HepG2 (cell line): ENCODE results near the gene PCBP1. TPM values are rescaled to one million over a fixed set of nuclear protein-coding genes. Genes with fewer than 3 reads are reported as not detected.

Source experiments
- ATF4 ChIP-seq, 2 experiments: fragments of 450-650 bp in 1 of 2; sonication (generic) in 1 of 2; formaldehyde crosslinking; IDR thresholded peaks; 2 replicates each; pipeline versions ENCODE4 v1.5.0 to v1.8.0; 2020 to 2022; ENCODE audit warnings: mild to moderate bottlenecking in 1 of 2, missing genetic modification reagents in 1 of 2
- EHMT2 ChIP-seq: fragments of 200-600 bp; sonication (generic); IDR thresholded peaks from 2 replicates; pipeline ENCODE4 v1.7.0; 2017; ENCODE audit warnings: antibody characterized with exemption, low read depth, low read length, borderline replicate concordance
- NR0B2 ChIP-seq: sonication (generic); formaldehyde crosslinking; IDR thresholded peaks from 2 replicates; pipeline ENCODE4 v1.4.0; 2020; ENCODE audit warnings: mild to moderate bottlenecking, missing genetic modification reagents
- SOX13 ChIP-seq, 3 experiments: fragments of 450-650 bp in 1 of 3; sonication (generic) in 1 of 3; formaldehyde crosslinking in 1 of 3; IDR thresholded peaks in 2 of 3; conservative IDR thresholded peaks in 1 of 3; 2 replicates each; pipeline versions ENCODE4 v1.5.0 to v1.6.1; 2016 to 2020; ENCODE audit warnings: antibody characterized with exemption in 1 of 3, mild to moderate bottlenecking in 1 of 3, missing compliant biosample characterization in 1 of 3, missing genetic modification reagents in 1 of 3, moderate library complexity in 1 of 3
- TGIF2 ChIP-seq: IDR thresholded peaks from 2 replicates; pipeline ENCODE4 v1.6.1; 2016; ENCODE audit warnings: control low read depth, missing compliant biosample characterization
- ZHX2 ChIP-seq, 2 experiments: sonication (generic) in 1 of 2; formaldehyde crosslinking in 1 of 2; IDR thresholded peaks; 2 replicates each; pipeline versions ENCODE4 v1.6.1 to v1.9.0; 2014 to 2022; ENCODE audit warnings: antibody characterized with exemption in 1 of 2, borderline replicate concordance in 1 of 2, inconsistent platforms in 1 of 2, low read depth in 1 of 2, missing genetic modification reagents in 1 of 2
- ZNF749 ChIP-seq: sonication (generic); formaldehyde crosslinking; IDR thresholded peaks from 2 replicates; pipeline ENCODE4 v1.8.0; 2022; ENCODE audit warnings: mild to moderate bottlenecking, missing genetic modification reagents, moderate library complexity, borderline replicate concordance
- polyA plus RNA-seq, 8 experiments: library from polyadenylated mRNA; depleted of rRNA in 3 of 8; stranded (reverse) in 7 of 8; unstranded in 1 of 8; fragments of >200 nt; fragmentation: Illumina TruSeq in 4 of 8; extraction: Trizol in 4 of 8; gene quantifications; 2 replicates each; pipeline versions ENCODE4 v1.2.1 to v1.2.3, GENCODE V29; 2011 to 2016; ENCODE audit warnings: low read depth in 4 of 8, missing spikeins in 1 of 8, mixed read lengths in 1 of 8; ENCODE audit not compliant: insufficient read depth in 1 of 8
- total RNA-seq, 5 experiments: library from RNA; depleted of rRNA; stranded (reverse); fragments of >200 nt; fragmentation: Illumina TruSeq; extraction: Trizol; gene quantifications; 2 replicates each; pipeline ENCODE4 v1.2.3, GENCODE V29; 2016; ENCODE audit warnings: low read depth in 1 of 5
- TF ChIP-seq, protein P1 (sequence below): conservative IDR thresholded peaks from 2 replicates; pipeline ENCODE4 v1.6.1; 2018; ENCODE audit warnings: missing genetic modification reagents
- TF ChIP-seq, protein P2 (sequence below): sonication (generic); formaldehyde crosslinking; IDR thresholded peaks from 2 replicates; pipeline ENCODE4 v1.4.0; 2020; ENCODE audit warnings: mild to moderate bottlenecking, missing genetic modification reagents
- TF ChIP-seq, protein P3 (sequence below): IDR thresholded peaks from 2 replicates; pipeline ENCODE4 v1.6.1; 2012; ENCODE audit warnings: low read depth, low read length, improper control_type of control experiment

The PCBP1 gene
- total and polyA plus RNA-seq, 2 of the 13 experiments (the other 11 are each of a cell fraction or from before 2014, with no cell fraction given) = 32.0 to 137 TPM

DNA sequence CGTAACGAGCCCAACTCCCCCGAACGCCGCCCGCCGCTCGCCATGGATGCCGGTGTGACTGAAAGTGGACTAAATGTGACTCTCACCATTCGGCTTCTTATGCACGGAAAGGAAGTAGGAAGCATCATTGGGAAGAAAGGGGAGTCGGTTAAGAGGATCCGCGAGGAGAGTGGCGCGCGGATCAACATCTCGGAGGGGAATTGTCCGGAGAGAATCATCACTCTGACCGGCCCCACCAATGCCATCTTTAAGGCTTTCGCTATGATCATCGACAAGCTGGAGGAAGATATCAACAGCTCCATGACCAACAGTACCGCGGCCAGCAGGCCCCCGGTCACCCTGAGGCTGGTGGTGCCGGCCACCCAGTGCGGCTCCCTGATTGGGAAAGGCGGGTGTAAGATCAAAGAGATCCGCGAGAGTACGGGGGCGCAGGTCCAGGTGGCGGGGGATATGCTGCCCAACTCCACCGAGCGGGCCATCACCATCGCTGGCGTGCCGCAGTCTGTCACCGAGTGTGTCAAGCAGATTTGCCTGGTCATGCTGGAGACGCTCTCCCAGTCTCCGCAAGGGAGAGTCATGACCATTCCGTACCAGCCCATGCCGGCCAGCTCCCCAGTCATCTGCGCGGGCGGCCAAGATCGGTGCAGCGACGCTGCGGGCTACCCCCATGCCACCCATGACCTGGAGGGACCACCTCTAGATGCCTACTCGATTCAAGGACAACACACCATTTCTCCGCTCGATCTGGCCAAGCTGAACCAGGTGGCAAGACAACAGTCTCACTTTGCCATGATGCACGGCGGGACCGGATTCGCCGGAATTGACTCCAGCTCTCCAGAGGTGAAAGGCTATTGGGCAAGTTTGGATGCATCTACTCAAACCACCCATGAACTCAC lies 673 bp downstream of the PCBP1 start (continued):
- TF ChIP-seq, protein P1, sequence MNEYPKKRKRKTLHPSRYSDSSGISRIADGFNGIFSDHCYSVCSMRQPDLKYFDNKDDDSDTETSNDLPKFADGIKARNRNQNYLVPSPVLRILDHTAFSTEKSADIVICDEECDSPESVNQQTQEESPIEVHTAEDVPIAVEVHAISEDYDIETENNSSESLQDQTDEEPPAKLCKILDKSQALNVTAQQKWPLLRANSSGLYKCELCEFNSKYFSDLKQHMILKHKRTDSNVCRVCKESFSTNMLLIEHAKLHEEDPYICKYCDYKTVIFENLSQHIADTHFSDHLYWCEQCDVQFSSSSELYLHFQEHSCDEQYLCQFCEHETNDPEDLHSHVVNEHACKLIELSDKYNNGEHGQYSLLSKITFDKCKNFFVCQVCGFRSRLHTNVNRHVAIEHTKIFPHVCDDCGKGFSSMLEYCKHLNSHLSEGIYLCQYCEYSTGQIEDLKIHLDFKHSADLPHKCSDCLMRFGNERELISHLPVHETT (CRISPR knock-in tag) = no peak; the same call in 1 of the 2 replicates
- peak; percentile 84 for TF ChIP-seq NR0B2 (CRISPR knock-in tag)
- no peak for TF ChIP-seq ZNF749
- TF ChIP-seq, protein P2, sequence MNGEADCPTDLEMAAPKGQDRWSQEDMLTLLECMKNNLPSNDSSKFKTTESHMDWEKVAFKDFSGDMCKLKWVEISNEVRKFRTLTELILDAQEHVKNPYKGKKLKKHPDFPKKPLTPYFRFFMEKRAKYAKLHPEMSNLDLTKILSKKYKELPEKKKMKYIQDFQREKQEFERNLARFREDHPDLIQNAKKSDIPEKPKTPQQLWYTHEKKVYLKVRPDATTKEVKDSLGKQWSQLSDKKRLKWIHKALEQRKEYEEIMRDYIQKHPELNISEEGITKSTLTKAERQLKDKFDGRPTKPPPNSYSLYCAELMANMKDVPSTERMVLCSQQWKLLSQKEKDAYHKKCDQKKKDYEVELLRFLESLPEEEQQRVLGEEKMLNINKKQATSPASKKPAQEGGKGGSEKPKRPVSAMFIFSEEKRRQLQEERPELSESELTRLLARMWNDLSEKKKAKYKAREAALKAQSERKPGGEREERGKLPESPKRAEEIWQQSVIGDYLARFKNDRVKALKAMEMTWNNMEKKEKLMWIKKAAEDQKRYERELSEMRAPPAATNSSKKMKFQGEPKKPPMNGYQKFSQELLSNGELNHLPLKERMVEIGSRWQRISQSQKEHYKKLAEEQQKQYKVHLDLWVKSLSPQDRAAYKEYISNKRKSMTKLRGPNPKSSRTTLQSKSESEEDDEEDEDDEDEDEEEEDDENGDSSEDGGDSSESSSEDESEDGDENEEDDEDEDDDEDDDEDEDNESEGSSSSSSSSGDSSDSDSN = peak; percentile 91
- TF ChIP-seq, protein P3, sequence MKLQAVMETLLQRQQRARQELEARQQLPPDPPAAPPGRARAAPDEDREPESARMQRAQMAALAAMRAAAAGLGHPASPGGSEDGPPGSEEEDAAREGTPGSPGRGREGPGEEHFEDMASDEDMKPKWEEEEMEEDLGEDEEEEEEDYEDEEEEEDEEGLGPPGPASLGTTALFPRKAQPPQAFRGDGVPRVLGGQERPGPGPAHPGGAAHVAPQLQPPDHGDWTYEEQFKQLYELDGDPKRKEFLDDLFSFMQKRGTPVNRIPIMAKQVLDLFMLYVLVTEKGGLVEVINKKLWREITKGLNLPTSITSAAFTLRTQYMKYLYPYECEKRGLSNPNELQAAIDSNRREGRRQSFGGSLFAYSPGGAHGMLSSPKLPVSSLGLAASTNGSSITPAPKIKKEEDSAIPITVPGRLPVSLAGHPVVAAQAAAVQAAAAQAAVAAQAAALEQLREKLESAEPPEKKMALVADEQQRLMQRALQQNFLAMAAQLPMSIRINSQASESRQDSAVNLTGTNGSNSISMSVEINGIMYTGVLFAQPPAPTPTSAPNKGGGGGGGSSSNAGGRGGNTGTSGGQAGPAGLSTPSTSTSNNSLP = no peak
- TF ChIP-seq SOX13 (IDR thresholded peaks at IDR 0.05) = no peak
- TF ChIP-seq SOX13 (CRISPR knock-in tag; conservative IDR thresholded peaks at IDR 0.05 in 1 of 2, IDR thresholded peaks at IDR 0.05 in 1 of 2) = no peak
- no peak for TF ChIP-seq ATF4 (CRISPR knock-in tag; IDR thresholded peaks at IDR 0.05)
- no peak for TF ChIP-seq ZHX2 (IDR thresholded peaks at IDR 0.05; ENCODE audit: low read depth)
- no peak for TF ChIP-seq ZHX2 (CRISPR knock-in tag; IDR thresholded peaks at IDR 0.05; ENCODE audit: borderline replicate concordance)
- no peak for TF ChIP-seq EHMT2
- TF ChIP-seq TGIF2 (CRISPR knock-in tag) = peak; percentile 84
